HK-2 (cell line): ENCODE results near the gene UNC45A.
A peak's percentile ranks its signal among the peaks of the same experiment; 100 is the strongest.
"Not testable (repeated sequence)": the region's sequence is repeated elsewhere in the genome, so short reads cannot be mapped to it uniquely, and the experiment has no call there.

Experiments used
- DNase-seq: peaks from one replicate; pipeline ENCODE4 v3.0.0-alpha.2; 2018; ENCODE audit not compliant: unreplicated experiment

Gene UNC45A

DNA sequence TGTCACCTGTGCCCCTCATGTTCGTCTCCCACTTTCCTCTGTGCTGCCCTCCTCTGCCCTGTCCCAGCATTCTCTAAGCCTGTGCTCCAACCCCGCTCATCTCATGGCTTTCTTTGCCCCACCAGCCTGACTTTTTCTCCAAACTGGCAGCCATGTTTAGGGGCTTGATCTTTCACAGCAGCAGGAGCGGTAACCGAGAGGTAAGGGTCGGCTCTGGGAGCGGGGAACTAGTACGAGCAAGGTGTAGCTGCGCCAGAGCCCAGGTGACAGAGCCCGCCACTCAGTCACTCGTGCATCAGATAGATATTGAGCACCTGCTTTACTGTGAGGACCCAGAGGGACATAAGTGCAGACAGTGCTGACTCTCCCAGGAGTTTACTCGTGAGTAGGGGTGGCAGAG lies 18.6 kb upstream of the UNC45A start:
- no peak for DNase-seq

DNA sequence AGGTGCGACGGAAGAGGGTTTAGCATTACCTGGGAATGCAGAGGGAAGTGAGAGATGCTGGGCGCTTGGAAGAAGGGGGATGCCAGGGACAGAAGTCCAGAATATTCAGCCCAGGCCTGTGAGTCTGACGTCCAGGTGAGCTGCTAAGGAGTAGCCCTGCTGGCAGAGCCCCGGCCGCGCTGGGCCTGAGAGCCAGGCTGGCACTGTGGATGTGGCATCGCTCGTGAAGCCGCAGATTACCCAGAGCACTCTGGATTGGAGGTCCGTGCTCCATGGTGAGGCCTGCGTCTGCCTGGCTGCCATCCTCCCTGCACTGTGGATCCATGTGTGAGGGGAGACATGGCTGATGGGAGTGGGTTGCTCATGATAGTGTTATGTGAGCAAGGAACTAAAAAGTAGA lies 17.5 kb upstream of the UNC45A start:
- DNase-seq = no peak

DNA sequence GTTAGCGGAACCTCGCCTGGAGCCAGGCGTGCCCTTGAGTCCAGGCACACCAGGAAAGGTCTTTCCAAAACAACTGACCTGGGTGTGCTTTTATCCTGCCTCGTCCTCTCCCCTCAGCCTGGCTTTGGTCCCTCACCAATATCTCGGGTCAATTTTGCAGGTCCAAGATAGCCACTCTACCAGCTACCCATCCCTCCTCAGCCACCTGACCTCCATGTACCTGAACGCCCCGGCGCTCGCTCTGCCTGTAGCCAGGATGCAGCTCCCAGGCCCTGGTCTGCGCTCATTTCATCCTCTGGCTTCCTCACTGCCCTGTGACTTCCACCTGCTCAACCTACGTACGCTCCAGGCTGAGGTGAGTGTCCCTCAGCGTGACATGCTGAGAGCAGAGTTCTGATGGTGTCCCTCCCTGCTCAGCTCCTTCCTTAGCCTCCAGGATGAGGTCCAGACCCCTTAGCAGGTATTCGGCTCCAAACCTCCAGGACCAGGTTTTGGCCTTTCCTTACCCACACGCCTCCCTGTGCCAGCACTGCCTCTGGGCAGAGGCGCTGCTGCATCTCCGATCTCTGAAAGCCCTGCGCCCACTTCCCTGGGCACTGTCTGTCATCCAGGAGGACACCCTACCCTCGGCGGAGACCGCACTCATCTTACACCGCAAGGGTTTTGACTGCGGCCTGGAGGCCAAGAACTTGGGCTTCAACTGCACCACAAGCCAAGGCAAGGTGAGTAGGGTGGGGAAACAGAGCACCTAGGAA lies 16.9 kb upstream of the UNC45A start:
- no peak for DNase-seq

DNA sequence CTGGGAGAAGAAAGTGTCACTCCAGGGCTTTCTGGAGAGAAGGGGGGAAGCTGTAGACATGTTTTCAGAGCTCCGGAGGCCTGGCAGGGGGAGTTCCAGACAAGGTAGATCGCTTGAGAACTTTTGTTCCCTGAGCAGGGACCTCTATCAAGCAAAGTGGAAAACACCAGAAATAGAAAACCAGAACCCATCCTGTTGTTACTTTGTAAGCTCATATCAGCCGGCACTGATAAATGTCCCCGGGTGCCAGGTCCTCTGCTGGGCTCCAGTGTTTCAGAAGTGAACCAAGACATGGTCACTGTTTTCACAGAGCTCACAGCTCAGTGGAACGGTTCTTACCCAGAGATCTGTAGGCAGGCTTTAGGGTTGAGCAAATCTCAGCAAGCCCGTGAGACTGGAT lies 16.2 kb upstream of the UNC45A start:
- no peak for DNase-seq

DNA sequence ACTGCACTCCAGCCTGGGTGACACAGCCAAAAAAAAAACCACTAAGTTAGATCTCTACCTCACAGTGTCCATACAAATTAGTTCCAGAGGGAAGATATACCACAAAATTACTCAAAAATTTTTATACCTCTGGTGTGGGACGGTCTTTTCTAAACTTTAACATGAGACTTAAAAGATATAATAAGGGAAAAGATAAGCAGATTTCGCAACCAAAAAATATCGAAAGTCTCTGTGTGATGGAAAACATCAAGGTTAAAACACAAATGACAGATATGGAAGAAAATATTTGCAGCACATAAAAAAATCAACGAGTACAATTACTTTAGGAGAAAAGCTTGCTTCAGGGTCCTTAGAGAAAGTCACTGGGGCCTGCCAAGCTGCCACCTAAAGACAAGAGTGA lies 13.2 kb upstream of the UNC45A start:
- no peak for DNase-seq

DNA sequence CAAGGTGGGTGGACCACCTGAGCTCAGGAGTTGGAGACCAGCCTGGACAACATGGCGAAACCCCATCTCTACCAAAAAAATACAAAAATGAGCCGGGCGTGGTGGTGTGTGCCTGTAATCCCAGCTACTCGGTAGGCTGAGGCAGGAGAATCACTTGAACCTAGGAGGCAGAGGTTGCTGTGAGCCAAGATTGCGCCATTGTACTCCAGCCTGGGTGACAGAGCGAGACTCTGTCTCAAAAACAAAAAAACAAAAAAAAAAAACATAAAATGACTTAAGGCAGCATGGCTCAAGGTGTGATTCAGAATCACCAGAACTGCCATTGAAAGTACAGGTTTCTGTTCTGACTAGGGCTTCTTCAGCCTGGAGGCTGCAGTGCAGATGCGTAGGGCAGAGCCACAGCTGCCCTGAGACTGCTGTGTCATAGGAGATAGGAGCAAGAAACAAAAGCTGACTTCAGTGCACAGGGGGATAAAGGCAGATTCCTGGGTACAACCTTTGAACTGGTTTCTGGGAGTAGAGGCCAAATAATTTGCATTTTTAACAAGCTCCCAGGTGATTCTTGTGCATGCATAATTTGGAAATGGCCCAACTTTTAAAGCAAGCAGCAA lies 12.3 kb upstream of the UNC45A start:
- DNase-seq = not testable (repeated sequence)

DNA sequence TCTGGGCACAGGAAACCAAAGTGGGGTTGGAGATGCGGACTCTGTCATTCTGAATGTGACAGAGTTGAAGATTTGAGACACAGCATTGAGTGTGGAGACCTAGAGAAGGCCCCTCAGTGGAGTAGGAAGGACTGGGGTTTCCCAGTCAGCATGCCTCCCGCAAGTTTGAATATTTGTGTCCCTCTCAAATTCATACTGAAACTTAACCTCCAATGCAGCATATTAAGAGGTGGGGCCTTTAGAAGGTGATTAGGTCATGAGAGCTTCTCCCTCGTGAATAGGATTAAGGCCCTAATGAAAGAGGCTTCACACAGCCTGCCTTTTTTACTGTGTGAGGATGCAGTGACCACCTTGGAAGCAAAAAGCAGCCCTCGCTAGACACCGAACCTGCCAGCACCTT lies 10.7 kb upstream of the UNC45A start:
- no peak for DNase-seq

DNA sequence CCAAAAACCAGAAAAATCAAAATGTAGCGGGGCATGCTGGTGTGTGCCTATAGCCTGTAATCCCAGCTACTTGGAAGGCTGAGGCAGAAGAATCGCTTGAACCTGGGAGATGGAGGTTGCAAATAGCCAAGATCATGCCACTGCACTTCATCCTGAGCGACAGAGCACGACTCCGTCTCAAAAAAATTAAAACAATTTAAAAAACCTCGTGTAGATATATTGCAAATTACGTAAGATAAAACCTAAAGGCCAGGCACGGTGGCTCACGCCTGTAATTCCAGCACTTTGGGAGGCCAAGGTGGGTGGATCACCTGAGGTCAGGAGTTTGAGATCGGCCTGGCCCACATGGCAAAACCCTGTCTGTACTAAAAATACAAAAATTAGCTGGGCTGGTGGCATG lies 8.3 kb upstream of the UNC45A start:
- DNase-seq = not testable (repeated sequence)

DNA sequence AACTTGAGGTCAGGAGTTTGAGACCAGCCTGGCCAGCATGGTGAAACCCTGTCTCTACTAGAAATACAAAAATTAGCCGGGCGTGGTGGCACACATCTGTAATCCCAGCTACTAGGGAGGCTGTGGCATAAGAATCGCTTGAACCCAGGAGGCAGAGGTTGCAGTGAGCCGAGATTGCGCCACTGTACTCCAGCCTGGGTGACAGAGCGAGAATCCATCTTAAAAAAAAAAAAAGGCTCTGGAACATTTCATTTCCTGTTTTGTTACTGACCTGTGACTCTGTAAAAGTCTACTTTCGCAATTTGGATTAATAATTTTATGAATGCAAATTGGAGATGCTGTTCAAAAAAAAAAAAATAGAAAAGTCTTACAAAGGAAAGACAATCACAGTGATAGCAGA lies 7.0 kb upstream of the UNC45A start:
- not testable (repeated sequence) for DNase-seq

DNA sequence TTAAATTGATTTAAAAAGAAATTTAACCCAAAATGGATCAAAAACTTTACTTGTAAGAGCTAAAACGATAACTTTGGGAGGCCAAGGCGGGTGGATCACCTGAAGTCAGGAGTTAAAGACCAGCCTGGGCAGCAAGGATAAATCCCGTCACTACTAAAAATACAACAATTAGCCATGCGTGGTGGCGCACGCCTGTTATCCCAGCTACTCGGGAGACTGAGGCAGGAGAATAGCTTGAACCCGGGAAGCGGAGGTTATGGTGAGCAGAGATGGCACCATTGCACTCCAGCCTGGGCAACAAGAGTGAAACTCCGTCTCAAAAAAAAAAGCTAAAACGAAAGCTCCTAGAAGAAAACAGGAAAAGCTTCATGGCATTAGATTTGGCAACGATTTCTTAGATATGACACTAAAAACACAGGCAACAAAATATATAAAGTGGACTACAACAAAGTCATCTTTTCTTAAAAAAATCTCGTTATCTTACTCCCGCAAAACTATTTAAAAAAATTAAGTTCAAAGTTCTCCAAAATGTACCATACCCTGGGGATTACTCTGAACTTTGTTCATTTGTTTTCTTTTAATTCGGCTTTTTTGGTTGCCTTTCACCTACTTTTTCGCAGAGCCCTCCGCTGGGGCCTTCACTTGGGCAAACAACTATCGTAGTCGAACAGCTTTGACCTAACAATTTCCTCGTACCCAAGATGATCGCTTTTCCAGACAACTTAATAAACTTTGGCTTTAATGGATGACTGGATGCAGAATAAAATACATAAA lies 5.7 kb upstream of the UNC45A start:
- no peak for DNase-seq

DNA sequence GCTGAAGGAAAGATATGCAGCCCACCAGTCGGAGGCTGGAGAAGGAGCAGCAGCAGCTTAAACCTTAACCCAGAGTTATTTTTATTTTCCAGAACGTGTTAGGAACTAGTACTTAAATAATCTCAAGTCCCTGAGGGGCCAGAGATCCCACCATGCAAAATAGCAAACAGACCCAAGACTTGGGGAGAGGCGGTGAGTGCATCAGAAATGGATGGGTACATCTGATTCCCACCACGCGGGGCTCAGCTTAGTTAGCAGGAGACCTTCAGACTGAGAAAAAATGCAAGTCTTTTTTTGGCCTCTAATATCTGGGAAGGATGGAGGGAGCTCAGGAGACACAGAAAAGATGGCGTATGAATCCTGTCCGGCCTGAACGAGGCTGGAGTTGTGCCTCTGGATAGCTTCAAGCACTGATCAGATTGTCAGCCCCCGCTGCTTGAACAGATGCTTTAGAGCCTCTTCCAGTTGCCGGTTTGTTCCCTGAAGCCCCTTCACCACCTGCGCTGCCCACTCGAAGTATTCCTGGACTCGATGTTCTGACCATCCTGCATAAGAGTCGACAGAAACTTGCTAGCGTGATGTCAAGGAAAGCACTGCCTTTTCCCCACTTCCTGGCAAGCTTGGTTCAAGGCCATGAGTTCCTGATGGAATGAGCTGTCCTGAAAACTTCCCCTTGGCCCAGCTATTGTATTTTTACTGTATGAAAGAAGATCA lies 4.1 kb upstream of the UNC45A start:
- no peak for DNase-seq

DNA sequence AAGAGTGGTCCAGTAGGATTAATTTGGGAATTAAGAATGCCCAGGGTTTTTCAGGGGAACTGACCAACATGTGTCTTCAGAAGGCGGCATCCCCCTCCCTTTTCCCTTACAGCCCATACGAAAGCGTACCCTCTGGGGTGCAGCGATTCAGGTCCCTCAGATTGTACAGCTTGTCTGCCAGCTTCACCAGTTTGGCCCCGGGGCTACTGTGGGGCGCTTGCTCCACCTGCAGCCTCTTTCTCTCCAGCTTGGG lies 3.6 kb upstream of the UNC45A start:
- DNase-seq = no peak

DNA sequence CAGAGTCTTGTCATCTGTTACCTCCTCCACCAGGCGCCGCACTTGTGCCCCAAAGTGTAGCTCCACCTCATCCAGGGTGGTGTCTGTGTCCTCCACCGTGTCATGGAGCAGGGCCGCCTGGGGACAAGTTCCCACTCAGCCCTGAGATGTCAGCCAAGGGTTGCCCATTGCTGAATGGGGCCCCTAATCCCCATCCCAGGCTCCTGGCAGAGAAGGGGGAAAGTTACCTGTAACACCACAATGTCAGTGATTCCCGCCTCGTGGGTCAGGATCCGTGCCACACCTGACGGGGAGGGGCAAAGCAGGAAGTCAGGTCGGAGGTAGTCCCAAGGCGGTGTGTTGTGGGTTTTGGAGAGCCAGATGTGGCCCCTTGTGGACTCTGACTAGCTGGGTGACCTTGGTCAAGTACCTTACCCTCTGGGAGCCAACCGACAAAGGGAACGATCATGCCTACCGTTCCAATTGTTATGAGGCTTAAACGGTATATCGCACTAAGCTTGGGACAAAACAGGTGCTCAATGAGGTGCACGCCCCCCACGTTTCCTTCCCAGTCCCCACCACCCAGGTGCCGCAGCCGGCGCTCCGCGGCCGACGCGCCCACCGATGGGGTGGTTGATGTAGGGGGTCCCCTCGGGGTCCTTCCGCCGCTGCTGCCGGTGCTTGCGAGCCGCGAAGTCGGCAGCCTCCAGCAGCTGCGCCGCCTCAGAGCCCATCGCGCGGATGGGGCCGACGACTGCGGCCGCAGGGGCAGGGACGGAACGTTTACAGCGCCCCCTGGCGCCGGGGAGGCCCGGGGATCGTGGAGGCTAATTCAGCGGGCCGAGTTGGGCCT lies 3.0 kb upstream of the UNC45A start, which contains the start of gene HDDC3:
HDDC3 (minus strand) TSS at position 722 of the 832 bp plus-strand sequence; CDS start at position 713, 9 bp downstream.
- peak; percentile 84 for DNase-seq

DNA sequence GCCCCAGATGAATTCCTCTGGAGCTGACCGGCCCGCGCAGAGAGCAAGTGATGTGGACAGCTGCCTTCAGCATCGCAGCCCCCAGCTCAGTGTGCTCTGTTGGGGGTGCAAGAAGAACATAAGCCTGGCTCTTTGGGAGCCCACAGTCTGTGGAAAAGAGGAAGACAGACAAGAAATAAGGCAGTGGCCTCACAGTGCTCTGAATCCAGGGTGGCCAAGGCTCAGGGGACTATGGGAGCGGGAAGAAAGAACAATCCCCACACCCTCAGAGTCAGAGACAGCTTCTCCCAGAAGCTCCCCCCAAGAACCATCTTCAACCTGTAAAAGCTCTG lies 2.5 kb upstream of the UNC45A start:
- no peak for DNase-seq

DNA sequence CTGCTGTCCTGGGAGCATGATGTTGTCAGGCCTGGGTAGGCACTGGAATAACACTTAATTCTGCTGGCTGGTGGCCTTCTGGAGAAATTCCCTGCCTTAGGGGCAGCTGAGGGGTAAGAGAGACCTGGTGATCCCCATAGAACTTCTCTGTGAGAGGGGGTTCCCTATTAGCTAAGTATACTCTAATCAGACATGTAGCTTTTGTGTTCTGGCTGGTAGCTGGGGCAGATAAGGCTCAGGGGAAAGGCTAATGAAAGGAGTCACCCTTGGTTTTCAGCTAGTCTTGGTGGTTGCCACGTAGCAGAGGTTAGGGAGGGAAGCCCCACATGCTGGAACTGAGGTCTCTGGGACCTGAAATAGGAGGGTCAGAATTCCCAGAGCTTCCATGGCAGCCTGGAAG lies 1.8 kb upstream of the UNC45A start:
- DNase-seq = no peak

DNA sequence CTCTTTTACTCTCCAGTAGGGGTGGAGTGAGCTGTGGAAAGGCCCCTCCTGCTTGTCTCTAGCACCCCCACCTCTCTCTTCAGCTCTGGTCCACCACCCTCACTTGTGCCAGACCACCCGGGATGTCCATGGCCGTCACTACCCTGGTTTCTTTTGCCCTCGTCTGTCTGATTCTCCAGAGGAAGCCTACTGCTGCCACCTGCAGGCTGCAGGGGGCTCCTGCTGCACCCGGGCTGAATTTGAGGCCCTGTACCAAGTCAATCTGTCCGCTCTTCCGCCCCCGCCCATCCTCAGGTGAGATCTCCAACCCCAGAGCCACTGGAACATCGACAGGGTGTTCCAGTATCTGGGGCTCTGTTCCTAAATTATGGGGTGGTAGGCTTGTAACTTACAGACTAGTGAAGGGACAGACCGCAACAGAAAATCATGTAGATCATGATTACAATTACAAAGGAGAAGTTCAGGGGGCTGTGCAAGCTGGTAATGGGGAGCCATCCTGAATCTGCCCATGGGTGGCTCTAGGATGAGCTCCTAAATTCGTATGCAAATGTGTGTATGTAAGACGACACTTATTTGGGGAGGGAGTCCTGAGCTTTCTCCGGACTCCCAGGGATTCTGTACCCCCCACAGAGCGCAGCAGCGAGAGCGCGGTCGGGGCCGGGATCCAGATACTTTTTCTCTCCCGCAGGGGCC lies 683 bp upstream of the UNC45A start:
- DNase-seq = peak; percentile 70

DNA sequence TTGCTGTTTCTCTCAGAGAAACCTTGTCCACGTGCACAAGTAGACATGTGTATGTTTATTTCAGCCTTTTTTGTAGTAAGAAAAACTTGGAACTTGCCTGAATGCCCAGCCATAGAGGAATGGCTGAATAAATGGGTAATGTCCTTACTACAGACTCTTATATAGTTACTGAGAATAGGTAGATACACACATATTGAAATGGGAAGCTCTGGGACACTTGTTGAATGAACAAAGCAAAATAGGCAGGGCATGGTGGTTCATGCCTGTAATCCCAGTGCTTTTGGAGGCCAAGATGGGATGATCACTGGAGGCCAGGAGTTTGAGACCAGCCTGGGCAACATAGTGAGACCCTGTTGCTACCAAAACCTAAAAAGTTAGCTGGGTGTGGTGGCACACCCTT lies 1.7 kb downstream of the UNC45A start:
- no peak for DNase-seq

DNA sequence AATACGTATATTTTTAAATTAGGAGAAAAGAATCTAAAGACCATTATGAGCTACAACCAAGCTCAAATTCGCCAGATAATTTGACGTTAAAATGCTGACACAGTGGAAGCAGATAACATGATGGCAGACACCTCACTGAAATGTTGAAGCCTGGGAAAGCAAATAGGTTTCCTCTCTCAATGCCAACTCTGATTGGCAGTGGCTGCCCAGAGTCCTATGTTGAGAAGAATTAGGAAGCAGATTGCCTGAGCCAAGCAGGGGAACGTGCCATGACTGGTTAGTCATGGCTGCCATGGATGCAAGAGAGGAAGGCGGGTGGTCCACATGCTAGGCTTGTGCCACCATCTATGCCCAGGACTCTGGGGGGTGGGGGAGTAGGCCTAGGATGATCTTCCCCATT lies 3.2 kb downstream of the UNC45A start:
- no peak for DNase-seq

DNA sequence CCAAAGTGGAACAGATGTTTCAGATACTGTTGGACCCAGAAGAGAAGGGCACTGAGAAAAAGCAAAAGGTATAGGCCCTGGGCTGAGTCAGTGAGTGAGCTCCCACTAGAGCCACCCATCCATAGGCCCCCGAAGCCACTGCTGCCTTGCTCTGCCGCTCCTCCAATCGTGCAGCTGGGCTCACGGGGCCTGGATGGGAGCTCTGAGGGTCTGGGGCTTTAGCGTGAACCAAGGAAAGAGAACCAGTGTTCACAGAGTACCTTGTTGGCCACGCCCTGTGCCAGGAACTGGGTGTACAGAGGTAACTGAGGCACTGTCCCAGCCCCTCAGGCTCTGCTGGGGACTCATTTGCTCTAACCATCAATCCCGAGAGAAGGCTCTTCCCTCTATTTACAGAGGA lies 4.7 kb downstream of the UNC45A start:
- DNase-seq = no peak

DNA sequence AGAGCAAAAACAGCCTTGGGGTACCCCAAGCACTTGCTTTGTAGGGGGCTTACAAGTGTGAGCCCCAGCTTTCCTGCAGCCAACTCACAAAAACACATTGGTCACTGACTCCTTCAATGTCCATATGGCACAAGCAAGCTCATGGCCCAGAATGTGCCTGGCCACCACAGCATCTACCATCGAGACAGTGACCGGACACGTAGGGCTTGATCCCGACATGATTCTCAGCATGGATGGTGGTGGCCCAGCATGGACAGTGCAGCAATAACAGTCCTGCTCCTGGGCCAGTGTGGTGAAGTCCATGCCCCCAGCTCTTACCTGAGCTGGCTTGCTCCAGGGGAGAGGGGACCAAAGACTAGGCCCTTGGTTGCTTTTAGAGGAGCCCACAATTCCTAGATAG lies 6.0 kb downstream of the UNC45A start:
- no peak for DNase-seq
